NCI-H2196 treated with DMSO at 0.1 percent for 48 hours (cell line): ENCODE data around the gene SLIT3.

Source experiments
- DNase-seq: peaks from one replicate; lab custom pipeline; 2025; ENCODE audit not compliant: unreplicated experiment; lab: John Stamatoyannopoulos, UW

SLIT3 gene

DNA sequence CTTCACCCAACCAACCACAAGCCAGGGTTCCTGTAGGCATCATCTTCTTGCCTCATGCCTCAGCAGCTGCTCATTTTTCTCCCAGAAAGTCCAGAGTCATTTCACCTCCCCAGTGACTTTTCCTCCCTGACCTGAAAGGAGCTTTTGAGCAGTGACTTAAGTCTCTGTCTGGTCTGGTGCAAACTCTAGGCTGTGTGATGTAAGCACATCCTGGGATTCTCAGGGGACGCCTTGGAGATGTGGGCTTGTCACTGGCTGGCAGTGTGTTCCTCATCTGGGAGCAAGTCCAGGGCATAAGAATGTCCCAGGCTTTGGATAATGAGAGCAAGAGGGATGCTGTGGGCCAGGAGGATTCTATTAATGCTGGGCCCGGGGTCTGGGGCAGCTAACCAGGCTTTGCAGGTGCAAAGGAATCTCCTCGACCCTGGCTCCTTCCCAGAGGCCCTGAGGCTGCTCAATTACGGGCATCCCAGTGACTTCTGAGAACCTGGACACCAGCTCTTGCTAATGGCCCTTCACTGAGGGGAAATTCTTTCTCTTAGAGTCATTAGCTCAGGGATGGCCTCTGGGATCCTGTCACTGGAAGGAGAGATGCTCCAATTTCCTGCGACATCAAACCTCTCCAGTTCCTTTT lies 510.8 kb downstream of the SLIT3 start:
- DNase-seq: no peak

GRCh38 chr5:168788786-168789185 lies 512.2 kb downstream of the SLIT3 start:
- no peak for DNase-seq

- no peak for DNase-seq
Measured at GRCh38 chr5:168788107-168788506, 512.8 kb downstream of the SLIT3 start.

- DNase-seq: no peak
Measured at GRCh38 chr5:168786147-168786546, 514.8 kb downstream of the SLIT3 start.

GRCh38 chr5:168784454-168784853 lies 516.5 kb downstream of the SLIT3 start:
- no peak for DNase-seq

DNA sequence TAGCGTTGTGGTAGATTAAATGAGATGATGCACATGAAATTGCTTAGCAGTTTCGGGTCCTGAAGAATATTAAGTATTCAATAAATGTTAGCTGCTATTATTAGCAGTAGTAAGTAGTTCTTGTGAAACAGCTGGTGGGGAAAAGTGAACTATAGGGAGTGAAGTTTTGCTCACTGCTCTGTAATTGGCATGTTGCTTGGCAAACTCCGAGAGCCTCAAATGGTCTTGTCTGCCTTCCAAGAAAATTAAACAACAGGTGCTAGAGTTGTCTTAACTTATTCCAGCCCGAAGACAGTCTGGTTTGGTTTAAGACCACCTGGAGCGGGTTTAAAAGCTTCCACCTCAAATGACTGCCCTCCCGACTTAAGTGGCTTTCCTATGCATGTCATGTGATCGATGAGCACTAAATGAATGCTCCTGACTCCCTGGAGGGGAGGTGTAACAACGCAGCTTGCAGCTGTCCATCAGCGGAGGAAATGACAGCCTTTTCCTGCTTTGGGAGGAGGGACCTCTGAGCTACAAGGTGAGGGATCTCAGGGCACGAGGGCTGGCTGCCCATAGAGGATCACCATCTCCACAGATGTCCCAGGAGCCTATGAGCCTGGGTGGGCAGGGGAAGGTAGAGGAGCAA lies 518.9 kb downstream of the SLIT3 start:
- DNase-seq: no peak

GRCh38 chr5:168780888-168781287 lies 520.1 kb downstream of the SLIT3 start:
- DNase-seq: no peak

GRCh38 chr5:168779333-168779732 lies 521.6 kb downstream of the SLIT3 start:
- no peak for DNase-seq

- no peak for DNase-seq
Measured at GRCh38 chr5:168778536-168778935, 522.4 kb downstream of the SLIT3 start.

- DNase-seq: no peak
Measured at GRCh38 chr5:168777651-168778050, 523.3 kb downstream of the SLIT3 start.

GRCh38 chr5:168776070-168776469 lies 524.9 kb downstream of the SLIT3 start:
- DNase-seq: no peak

DNA sequence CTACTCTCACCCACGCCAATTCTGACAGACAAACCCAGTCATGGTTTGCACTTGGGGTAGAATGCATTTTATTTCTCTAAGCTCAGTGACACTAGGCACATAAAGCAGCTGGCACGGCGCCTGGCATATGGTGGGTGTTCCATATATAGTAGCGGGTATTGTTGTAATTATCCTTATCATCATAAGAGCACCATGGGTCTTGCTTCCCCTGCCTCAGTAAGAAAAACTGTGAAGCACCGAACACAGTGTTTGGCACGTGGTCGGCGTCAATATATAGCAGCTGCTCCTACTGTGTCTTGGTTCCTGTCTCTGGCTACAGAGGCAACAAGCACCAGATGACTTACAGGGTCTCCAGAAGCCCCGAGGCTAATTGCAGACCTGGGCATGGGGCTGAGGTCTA lies 527.7 kb downstream of the SLIT3 start:
- DNase-seq: no peak

GRCh38 chr5:168772316-168772961 lies 528.5 kb downstream of the SLIT3 start:
- DNase-seq: no peak

DNA sequence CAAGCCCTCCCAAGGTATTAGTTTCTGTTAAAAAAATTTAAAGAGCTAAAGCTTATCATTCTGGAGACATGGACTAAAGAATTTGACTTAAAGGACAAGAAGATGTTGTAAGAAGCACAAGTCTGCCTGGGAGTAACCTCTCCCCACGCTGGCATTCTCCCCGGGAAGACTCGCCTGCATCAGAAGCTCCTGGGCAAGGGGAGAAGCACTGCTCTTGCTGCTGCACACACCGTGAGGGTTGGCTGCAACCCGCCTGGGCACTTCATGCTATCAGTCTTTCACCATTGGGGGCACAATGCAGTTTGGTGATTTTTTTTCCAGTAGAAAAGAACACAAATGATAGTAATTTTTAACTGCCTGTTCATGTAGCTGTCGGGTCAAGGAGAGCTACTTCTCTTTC lies 529.3 kb downstream of the SLIT3 start:
- DNase-seq: no peak

GRCh38 chr5:168770996-168771395 lies 529.9 kb downstream of the SLIT3 start:
- DNase-seq: no peak

GRCh38 chr5:168770036-168770498 lies 530.9 kb downstream of the SLIT3 start:
- DNase-seq: no peak

DNA sequence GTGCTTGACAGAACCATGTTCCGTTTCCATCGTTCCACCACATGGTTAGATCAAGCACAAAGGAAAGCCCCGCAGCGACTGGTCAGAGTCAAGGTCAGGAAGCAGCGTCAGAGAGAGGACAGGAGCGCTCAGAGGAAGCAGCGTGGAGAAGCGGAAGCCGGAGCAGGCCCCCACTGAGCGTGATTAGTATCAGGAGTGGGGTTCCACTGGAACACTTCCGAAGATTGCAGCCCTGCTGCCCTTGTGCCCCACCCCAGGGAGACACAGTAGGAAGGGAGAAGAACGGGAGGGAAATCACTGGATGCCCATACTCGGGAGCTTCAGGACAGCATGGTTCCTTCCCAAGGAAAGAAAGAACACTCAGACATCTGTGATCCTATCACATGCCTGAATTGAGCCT lies 532.8 kb downstream of the SLIT3 start:
- no peak for DNase-seq

DNA sequence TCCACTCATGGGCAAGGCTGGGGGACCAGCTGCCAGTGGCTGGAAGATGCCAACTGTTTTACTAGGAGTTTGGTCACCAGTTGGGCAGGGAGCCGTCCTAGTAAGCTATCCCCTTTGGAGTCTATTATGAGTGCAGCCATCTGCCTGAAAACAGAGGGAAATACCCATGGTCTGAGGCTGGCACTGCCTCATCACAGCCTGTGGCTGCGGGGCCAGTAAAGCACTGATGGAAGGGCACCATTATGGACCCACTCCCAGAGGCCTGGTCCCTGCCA lies 534.6 kb downstream of the SLIT3 start:
- no peak for DNase-seq

- no peak for DNase-seq
Measured at GRCh38 chr5:168765551-168766425, 535.2 kb downstream of the SLIT3 start.

DNA sequence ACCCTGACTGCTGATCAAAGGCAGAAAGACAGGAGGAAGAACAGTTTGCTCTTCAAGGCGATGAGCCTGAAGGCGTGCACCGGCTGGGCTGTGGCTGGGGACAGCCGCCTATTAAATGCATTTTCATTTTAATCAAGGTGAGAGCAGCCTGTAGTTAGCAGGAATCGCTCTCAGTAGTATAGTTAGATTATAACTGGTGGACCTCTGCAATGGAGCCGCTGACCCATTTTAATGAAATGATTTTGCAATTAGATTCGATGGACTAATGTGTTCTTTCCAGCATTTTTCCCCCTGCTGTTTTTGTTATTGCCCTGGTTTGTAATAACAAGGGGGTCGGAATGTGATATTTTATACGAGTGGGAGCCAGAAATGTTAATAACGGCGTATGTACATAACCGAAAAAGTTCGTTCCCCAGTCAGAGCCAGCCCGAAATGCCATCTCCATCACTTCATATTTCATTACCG lies 535.8 kb downstream of the SLIT3 start:
- DNase-seq: no peak
